GM19467 (cell line): ENCODE measurements around the gene IGHMBP2.

Experiments
- ATAC-seq: cut with Tn5 transposase; IDR thresholded peaks from one replicate; pipeline ENCODE4 v1.9.1; 2021; ENCODE audit warnings: mild to moderate bottlenecking, moderate library complexity; ENCODE audit not compliant: unreplicated experiment

Gene IGHMBP2

DNA sequence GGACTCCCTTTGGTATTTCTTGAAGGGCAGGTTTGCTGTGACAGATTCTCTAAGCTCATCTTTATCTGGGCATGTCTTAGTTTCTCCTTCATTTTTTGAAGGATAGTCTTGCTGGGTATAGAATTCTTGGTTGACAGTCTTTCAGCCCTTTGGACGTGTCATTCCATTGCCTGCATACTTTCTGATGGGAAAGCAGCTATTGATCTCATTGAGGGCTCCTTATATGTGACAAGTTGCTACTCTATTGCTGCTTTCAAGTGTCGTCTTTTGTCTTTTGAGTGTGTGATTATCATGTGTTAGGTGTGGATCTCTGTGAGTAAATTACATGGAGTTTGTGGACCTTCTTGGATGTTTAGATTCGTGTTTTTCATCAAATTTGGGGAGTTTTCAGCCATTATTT, 21.9 kb downstream of the IGHMBP2 start:
- no peak for ATAC-seq

DNA sequence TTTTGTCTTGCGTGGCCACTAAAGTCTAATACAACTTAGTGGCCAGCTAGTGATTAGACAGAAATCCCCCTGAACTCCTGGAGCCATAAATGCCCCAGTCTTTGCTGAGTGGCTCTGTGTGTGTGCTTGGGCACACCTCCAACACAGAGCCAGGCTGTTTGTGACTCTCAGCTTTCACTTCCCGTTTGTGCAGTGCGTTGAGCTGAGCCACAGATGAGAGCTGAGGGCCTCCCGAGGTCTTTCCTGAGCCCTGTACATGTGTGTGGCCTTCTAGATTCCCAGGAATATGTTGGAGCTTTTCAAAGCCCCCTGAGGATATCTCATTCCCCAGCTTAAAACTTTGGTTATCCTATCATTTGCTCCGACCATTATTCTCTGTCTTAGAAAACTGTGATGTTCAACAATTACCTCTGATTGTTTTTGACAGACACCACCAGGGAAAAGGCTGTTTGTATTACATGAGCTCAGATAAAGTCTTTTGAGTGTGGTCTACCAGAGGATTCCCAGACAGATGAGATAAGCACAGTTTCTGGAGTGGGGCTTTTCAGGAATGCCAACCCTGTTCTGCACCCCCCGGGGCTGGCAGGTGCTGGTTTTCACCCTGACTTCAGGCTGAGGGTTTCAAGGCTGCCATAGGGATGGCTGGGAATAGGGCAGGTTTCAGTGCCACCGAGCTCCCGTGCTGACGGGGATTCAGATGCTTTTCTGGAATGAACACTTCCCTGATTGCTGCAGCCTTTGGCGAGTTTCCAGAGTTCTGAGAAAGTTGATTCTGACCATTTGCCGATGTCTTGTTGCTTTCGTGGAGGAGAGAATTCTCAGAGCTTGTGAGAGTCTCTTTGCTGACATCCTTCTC, 23.8 kb downstream of the IGHMBP2 start:
- no peak for ATAC-seq

DNA sequence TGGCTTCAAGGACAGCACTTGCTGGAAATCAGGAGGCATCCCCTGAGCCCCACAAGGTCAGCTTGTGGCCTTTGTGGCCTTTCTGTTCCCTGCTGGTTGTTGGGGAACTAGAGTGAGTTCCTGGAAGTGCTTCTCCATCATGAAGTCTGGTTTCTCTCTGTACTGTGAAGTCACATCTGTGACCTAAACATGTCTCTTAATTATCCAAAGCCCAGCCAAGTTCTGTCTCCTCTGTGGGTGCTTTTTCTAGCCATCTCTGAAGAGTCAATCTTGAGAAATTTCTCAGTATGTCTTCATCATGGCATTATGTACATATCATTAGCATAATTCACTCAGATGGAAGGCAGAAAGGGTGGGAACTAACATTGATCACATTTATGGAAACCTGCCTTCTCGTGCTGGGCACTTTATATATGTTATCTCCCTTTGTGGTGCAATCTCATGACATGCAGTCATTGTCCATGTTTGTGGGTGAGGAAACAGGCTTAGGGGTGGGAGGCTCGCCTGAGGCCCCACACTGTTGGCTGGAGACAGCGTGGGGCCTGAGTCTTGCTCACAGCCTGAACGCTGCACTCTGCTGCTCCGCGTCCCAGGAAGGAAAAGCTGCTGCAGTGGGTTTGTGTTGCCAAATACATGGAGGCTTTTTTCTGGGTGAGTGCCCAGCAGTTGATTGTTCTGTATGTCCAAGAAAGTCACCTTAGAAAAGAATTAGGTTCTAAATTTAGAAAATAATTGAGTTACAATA, 24.6 kb downstream of the IGHMBP2 start:
- ATAC-seq, result no peak

DNA sequence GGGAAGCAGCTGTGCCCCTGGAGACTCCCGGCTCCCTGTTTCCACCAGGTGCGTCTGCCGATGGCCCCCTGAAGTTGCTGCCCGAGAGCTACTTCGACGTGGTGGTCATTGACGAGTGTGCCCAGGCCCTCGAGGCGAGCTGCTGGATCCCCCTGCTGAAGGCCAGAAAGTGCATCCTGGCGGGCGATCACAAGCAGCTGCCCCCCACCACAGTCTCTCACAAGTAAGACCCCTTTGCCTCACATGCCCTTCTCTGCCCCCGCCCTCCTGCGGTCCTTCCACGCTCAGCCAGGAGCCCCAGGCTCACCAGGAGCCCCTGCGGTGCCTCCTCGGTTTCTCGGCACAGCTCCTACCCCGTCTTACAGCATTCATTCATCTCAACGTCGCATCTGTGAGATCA, 25.4 kb downstream of the IGHMBP2 start:
- ATAC-seq, result no peak

- no peak for ATAC-seq
Observed at GRCh38 chr11:68929706-68930570, 26.2 kb downstream of the IGHMBP2 start.

- ATAC-seq, result no peak
Observed at GRCh38 chr11:68930991-68931855, 27.5 kb downstream of the IGHMBP2 start.

- no peak for ATAC-seq
Observed at GRCh38 chr11:68931911-68932310, 28.2 kb downstream of the IGHMBP2 start.

- ATAC-seq, result no peak
Observed at GRCh38 chr11:68932358-68932757, 28.7 kb downstream of the IGHMBP2 start.

GRCh38 chr11:68932933-68933577, 29.4 kb downstream of the IGHMBP2 start:
- ATAC-seq, result no peak

- ATAC-seq, result no peak
Observed at GRCh38 chr11:68933605-68934320, 30.1 kb downstream of the IGHMBP2 start.

GRCh38 chr11:68934321-68934645, 30.6 kb downstream of the IGHMBP2 start:
- ATAC-seq, result no peak

DNA sequence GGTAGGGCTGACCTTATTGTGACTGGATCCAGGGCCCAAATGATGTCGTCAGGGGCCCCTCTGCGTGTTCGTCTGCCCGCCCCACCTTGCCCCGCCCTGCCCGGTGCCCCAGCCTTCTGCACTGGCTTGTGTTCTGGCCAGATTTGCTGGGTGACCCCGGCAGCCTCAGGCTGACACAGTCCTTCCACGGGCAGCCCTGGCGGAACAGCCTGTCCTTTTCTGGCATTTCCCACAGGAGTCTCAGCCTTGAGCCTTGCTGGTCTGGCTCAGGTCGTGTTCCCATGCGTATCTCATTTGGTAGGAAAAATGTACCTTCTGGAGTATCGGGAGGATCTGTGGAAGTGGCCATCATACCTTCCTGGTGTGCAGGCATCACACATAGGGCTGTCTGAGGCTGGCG, 31.0 kb downstream of the IGHMBP2 start:
- ATAC-seq, result no peak

DNA sequence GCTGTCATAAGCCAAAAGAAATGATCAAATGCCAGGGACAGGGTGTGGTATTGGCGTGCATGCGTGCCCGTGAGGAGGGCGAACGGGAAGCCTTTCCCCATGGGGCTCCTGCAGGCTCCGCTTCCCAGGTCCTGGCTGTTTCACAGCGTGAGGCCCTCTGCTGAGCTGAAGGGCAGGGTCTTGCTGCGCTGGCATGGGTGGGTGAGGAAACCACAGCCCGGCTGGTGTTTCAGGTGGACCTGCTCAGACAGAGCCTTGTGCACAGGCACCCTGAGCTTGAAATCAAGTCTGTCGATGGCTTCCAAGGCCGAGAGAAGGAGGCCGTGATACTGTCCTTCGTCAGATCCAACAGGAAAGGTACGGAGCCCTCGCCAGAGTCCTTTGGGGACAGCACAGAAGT, 31.4 kb downstream of the IGHMBP2 start:
- no peak for ATAC-seq

GRCh38 chr11:68935516-68936357, 32.0 kb downstream of the IGHMBP2 start:
- no peak for ATAC-seq

DNA sequence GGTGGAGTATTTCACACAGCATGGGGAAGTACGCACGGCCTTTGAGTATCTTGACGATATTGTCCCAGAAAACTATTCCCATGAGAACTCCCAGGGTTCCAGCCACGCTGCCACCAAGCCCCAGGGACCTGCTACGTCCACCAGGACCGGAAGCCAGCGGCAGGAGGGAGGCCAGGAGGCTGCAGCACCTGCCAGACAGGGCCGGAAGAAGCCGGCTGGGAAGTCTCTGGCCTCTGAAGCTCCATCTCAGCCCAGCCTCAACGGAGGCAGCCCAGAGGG, 32.6 kb downstream of the IGHMBP2 start:
- no peak for ATAC-seq

- no peak for ATAC-seq
Observed at GRCh38 chr11:68936676-68937620, 33.3 kb downstream of the IGHMBP2 start.

GRCh38 chr11:68938088-68938487, 34.4 kb downstream of the IGHMBP2 start:
- no peak for ATAC-seq
